Upper lobe of right lung (tissue), 1 donor: Measurements from ENCODE around the gene C15orf61. TPM values are rescaled to one million over a fixed set of nuclear protein-coding genes. Genes with fewer than 3 reads are reported as not detected.

Source experiments
- ATAC-seq: fragments of 200-7000 bp; cut with Tn5 transposase; one replicate; pipeline ENCODE4 v1.9.1; 2020; ENCODE audit warnings: mild to moderate bottlenecking, moderate library complexity
- DNase-seq: peaks from one replicate; pipeline ENCODE4 v3.0.0-alpha.2; 2020
- H3K27ac ChIP-seq: fragments of 200-600 bp; one replicate; pipeline ENCODE4 v1.8.0; 2022
- H3K27me3 ChIP-seq: fragments of 200-600 bp; one replicate; pipeline ENCODE4 v1.8.0; 2022; ENCODE audit warnings: mild to moderate bottlenecking
- H3K36me3 ChIP-seq: fragments of 200-600 bp; one replicate; pipeline ENCODE4 v1.8.0; 2022
- H3K4me1 ChIP-seq: fragments of 200-600 bp; one replicate; pipeline ENCODE4 v1.8.0; 2022
- H3K4me3 ChIP-seq: fragments of 200-600 bp; one replicate; pipeline ENCODE4 v1.8.0; 2022; ENCODE audit warnings: mild to moderate bottlenecking
- H3K9me3 ChIP-seq: fragments of 200-600 bp; one replicate; pipeline ENCODE4 v1.8.0; 2022
- intact Hi-C: fragments of 100-400 bp; cut with DNase I; formaldehyde crosslinking; loops from one replicate; pipeline ENCODE4 v1.11.0; 2022
- total RNA-seq: library from RNA; stranded (reverse); fragmentation: NEBNext Ultra II Directional; extraction: Animal tissue kit (Norgen Biotek cat#: 25700); gene quantifications from one replicate; pipeline ENCODE4 v1.2.1, GENCODE V29; 2021
- TF ChIP-seq, protein P1 (sequence below): fragments of 200-600 bp; IDR thresholded peaks from one replicate; pipeline ENCODE4 v1.8.0; 2022; ENCODE audit warnings: antibody characterized with exemption
- donor health status: DM: no; HTN: yes; CAD: no; lungs with severe emphysema.

C15orf61 gene
- total RNA-seq, 1 donor from 2014 or later: 7.4 TPM

GRCh38 chr15:67528513-67528912 lies 7.6 kb downstream of the C15orf61 start:
- Histone ChIP-seq H3K27me3 (no peaks in the 10 kb centered on the region), H3K36me3 (peaks cover 17% of the 10 kb centered on the region), H3K9me3 (no peaks in the 10 kb centered on the region), H3K4me1 (peaks cover 6% of the 10 kb centered on the region), H3K4me3 (no peak overlapping the region), H3K27ac (no peak overlapping the region)
- intact Hi-C loops: loop anchor here (10.0 kb wide), 1 partner anchor 306 kb away; no protein-coding TSS in a partner anchor
- DNase-seq (no peak), ATAC-seq (no peak)
- TF ChIP-seq, protein P1, sequence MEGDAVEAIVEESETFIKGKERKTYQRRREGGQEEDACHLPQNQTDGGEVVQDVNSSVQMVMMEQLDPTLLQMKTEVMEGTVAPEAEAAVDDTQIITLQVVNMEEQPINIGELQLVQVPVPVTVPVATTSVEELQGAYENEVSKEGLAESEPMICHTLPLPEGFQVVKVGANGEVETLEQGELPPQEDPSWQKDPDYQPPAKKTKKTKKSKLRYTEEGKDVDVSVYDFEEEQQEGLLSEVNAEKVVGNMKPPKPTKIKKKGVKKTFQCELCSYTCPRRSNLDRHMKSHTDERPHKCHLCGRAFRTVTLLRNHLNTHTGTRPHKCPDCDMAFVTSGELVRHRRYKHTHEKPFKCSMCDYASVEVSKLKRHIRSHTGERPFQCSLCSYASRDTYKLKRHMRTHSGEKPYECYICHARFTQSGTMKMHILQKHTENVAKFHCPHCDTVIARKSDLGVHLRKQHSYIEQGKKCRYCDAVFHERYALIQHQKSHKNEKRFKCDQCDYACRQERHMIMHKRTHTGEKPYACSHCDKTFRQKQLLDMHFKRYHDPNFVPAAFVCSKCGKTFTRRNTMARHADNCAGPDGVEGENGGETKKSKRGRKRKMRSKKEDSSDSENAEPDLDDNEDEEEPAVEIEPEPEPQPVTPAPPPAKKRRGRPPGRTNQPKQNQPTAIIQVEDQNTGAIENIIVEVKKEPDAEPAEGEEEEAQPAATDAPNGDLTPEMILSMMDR: no peak

- no peaks in the 10 kb centered on the region for H3K4me1 ChIP-seq
- ATAC-seq (no peak), DNase-seq (no peak)
- H3K27me3 ChIP-seq: no peaks in the 10 kb centered on the region
- H3K9me3 ChIP-seq: no peaks in the 10 kb centered on the region
- H3K27ac ChIP-seq: no peak overlapping the region
- TF ChIP-seq, protein P1: no peak
- peaks cover 12% of the 10 kb centered on the region for H3K36me3 ChIP-seq
- no peak overlapping the region for H3K4me3 ChIP-seq
- intact Hi-C loops: no loop called here
Measured at GRCh38 chr15:67531379-67531914, 10.5 kb downstream of the C15orf61 start.

DNA sequence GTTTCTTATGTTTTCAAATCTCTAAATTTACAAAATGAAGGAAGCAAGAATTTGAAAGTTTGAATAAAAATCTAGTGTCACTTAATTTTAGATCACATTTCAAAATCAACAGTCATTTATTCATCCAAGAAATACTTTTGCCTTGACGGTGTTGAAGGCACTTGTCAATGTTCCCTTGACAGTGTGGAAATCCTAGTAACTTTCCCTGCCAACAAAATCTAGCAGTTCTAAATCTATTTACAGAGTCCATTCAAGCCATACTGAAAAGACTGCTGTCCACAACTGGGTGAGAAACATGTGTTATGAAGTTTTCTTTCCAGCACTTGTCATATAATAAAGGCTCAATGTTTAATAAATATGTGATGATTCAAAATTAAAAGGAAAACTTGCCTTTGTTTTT lies 12.9 kb downstream of the C15orf61 start:
- DNase-seq: no peak
- no peak for ATAC-seq
- Histone ChIP-seq H3K4me3 (no peak overlapping the region), H3K9me3 (no peaks in the 10 kb centered on the region), H3K27me3 (no peaks in the 10 kb centered on the region), H3K36me3 (peaks cover 6% of the 10 kb centered on the region), H3K27ac (no peak overlapping the region), H3K4me1 (no peaks in the 10 kb centered on the region)
- intact Hi-C loops: no loop called here
- TF ChIP-seq, protein P1: no peak

DNA sequence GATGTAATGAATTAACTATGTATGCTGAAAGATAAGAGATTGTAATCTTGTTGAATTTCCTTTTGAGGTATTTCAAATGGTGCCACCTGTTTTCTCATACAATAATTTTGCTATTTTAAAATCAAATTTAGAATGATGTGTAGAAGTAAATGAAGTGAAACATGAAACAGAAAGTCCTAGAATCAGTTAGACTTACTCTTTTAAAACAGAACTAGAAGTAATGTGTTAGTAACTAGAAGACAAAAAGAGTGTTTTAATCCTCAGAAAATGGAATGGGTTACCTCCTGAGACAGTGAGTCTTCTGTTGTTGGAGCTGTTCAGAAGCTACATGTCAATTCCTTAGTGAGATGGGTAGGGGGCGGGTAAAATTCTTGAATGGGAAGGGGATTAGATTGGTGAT lies 13.4 kb downstream of the C15orf61 start:
- intact Hi-C loops: no loop called here
- no peaks in the 10 kb centered on the region for H3K9me3 ChIP-seq
- DNase-seq: no peak

GRCh38 chr15:67537771-67538170 lies 16.8 kb downstream of the C15orf61 start:
- intact Hi-C loops: no loop called here

More for the DNA sequence above, 13.4 kb downstream of the C15orf61 start:
- ATAC-seq: no peak
- Histone ChIP-seq H3K4me1 (no peaks in the 10 kb centered on the region), H3K27me3 (no peaks in the 10 kb centered on the region), H3K4me3 (no peak overlapping the region), H3K36me3 (peaks cover 4% of the 10 kb centered on the region), H3K27ac (no peak overlapping the region)
- TF ChIP-seq, protein P1: no peak

More at GRCh38 chr15:67537771-67538170, 16.8 kb downstream of the C15orf61 start:
- H3K9me3 ChIP-seq: no peaks in the 10 kb centered on the region
- H3K36me3 ChIP-seq: no peaks in the 10 kb centered on the region
- H3K4me3 ChIP-seq: no peak overlapping the region
- no peak for ATAC-seq
- H3K4me1 ChIP-seq: no peaks in the 10 kb centered on the region
- TF ChIP-seq, protein P1: no peak
- no peaks in the 10 kb centered on the region for H3K27me3 ChIP-seq
- no peak overlapping the region for H3K27ac ChIP-seq
- no peak for DNase-seq
